K562 (cell line): ENCODE measurements around the gene DOCK6. TPM values are rescaled to one million over a fixed set of nuclear protein-coding genes. Genes with fewer than 3 reads are reported as not detected.
A peak's percentile ranks its signal among the peaks of the same experiment; 100 is the strongest.

Experiments
- ADNP ChIP-seq: fragments of 200-800 bp; sonication (Bioruptor generic); IDR thresholded peaks from 2 replicates; pipeline ENCODE4 v1.6.1; 2016; ENCODE audit warnings: missing genetic modification characterization, missing compliant biosample characterization
- CBX1 ChIP-seq: sonication (generic); IDR thresholded peaks from 2 replicates; pipeline ENCODE4 v1.6.1; 2016; ENCODE audit warnings: antibody characterized with exemption, low read depth, mild to moderate bottlenecking
- CHD4 ChIP-seq: fragments of 200-600 bp; sonication (generic); IDR thresholded peaks from 3 replicates; pipeline ENCODE4 v1.6.1; 2012; ENCODE audit warnings: low read depth, mild to moderate bottlenecking, mixed read lengths, low read length, inconsistent platforms; ENCODE audit not compliant: insufficient read depth, insufficient replicate concordance, poor library complexity, severe bottlenecking
- HDAC2 ChIP-seq: fragments of 450-650 bp; IDR thresholded peaks from 2 replicates; pipeline ENCODE4 v1.6.1; 2016; ENCODE audit warnings: mild to moderate bottlenecking
- KDM1A ChIP-seq, 2 experiments: fragments of 450-650 bp; IDR thresholded peaks; 2 replicates each; pipeline ENCODE4 v1.6.1; 2016; ENCODE audit warnings: mild to moderate bottlenecking in 2 of 2
- NCOA6 ChIP-seq: fragments of 450-650 bp; IDR thresholded peaks from 2 replicates; pipeline ENCODE4 v1.6.1; 2017; ENCODE audit warnings: mild to moderate bottlenecking
- NFIC ChIP-seq: fragments of 450-650 bp; IDR thresholded peaks from 2 replicates; pipeline ENCODE4 v1.6.1; 2017; ENCODE audit warnings: mild to moderate bottlenecking, inconsistent platforms
- NR4A1 ChIP-seq, 2 experiments: fragments of 250-450 bp in 1 of 2; fragments of 450-650 bp in 1 of 2; sonication (Bioruptor Pico) in 1 of 2; IDR thresholded peaks; 2 replicates each; pipeline versions ENCODE4 v1.4.0 to v1.6.1; 2016 to 2020; ENCODE audit warnings: mild to moderate bottlenecking in 2 of 2, missing compliant biosample characterization in 1 of 2, missing genetic modification characterization in 1 of 2, moderate library complexity in 1 of 2
- NUFIP1 ChIP-seq: fragments of 450-650 bp; IDR thresholded peaks from 2 replicates; pipeline ENCODE4 v1.6.1; 2018; ENCODE audit not compliant: partially characterized antibody
- PTBP1 ChIP-seq: fragments of 200-400 bp; formaldehyde crosslinking; IDR thresholded peaks from 2 replicates; pipeline ENCODE4 v1.6.1; 2017; ENCODE audit warnings: low read depth, low read length
- RBM25 ChIP-seq: fragments of 200-400 bp; formaldehyde crosslinking; IDR thresholded peaks from 2 replicates; pipeline ENCODE4 v1.6.1; 2018; ENCODE audit warnings: low read length, low read depth, moderate library complexity; ENCODE audit not compliant: severe bottlenecking
- RCOR1 ChIP-seq, 2 experiments: IDR thresholded peaks; 2 replicates each; pipeline ENCODE4 v1.6.1; 2012; ENCODE audit warnings: low read depth in 2 of 2, low read length in 2 of 2, borderline replicate concordance in 1 of 2, improper control_type of control experiment in 1 of 2
- SMARCA5 ChIP-seq: fragments of 450-650 bp; IDR thresholded peaks from 2 replicates; pipeline ENCODE4 v1.6.1; 2016
- ZNF12 ChIP-seq: sonication (generic); formaldehyde crosslinking; IDR thresholded peaks from 2 replicates; pipeline ENCODE4 v1.4.0; 2020; ENCODE audit warnings: mild to moderate bottlenecking, missing genetic modification reagents
- ZNF780A ChIP-seq: fragments of 250-450 bp; sonication (Bioruptor Pico); IDR thresholded peaks from 2 replicates; pipeline ENCODE4 v1.5.0; 2021; ENCODE audit warnings: mild to moderate bottlenecking
- polyA plus RNA-seq, 8 experiments: library from polyadenylated mRNA; depleted of rRNA in 4 of 8; stranded (reverse) in 5 of 8; unstranded in 3 of 8; fragments of >200 nt; fragmentation: Nextera tagmentation in 2 of 8; fragmentation: Illumina TruSeq in 1 of 8; extraction: Ambion mirVana in 2 of 8; extraction: Trizol in 1 of 8; gene quantifications; 2 replicates each; pipeline versions ENCODE4 v1.2.1 to v1.2.3, GENCODE V29; 2011 to 2014; ENCODE audit warnings: inconsistent platforms in 1 of 8, missing spikeins in 1 of 8
- total RNA-seq, 7 experiments: library from RNA; depleted of rRNA in 6 of 7; stranded (reverse); fragments of >200 nt in 6 of 7; fragmentation: Illumina TruSeq in 2 of 7; extraction: Trizol in 2 of 7; gene quantifications; 2 replicates each; pipeline versions ENCODE4 v1.2.1 to v1.2.3, GENCODE V29; 2011 to 2021; ENCODE audit warnings: low replicate concordance in 1 of 7
- TF ChIP-seq, protein P1 (sequence below): IDR thresholded peaks from 2 replicates; pipeline ENCODE4 v1.6.1; 2012; ENCODE audit warnings: low read depth, low read length, improper control_type of control experiment, borderline replicate concordance

Gene DOCK6
- total and polyA plus RNA-seq, 9 of the 15 experiments (the other 6 are each of a cell fraction or from before 2014, with no cell fraction given) = 0.35 to 19.3 (median 3.8) TPM

DNA sequence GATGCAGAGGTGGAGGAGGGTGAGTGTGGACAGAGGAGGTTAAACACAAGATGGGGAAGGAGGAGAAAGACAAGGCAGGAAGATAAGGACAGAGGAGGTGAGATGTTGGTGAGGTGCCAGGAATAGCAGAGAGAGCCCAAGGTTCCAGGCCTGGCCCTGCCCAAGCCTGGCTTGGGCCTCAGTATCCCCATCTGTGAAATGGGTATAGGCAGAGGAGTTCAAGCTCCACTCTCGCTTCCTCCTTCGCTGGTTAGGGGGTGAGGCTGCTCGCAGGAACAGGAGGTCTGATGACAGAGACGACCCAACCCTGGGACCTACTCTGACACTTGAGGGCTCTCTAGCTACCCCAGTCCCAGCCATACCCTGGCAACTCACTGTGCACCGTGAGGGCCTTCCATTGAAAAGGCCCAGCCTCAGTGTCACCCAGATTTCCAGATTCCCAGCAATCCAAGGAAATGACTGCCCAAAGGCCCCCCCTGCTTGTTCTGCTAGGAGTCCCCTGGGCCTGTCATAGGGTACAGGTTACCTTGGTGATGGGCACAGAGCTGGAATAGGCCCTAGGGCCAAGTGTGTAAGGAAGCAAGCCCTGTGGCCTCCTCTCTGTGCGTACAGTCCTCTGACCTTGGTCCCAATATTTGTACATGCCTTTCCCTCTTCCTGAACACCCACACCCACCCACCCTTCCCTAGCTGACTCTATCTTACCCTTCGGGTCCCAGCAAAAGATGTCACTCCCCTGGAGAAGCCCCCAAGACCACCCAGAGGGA, 31.5 kb downstream of the DOCK6 start (continued):
- TF ChIP-seq NUFIP1 (no peak), NFIC (0 out of 2 replicates have a peak, but pooled peaks have one; percentile 28), PTBP1 (0 out of 2 replicates have a peak, but pooled peaks have one; percentile 78), NCOA6 (no peak), ZNF12 (no peak), CHD4 (peak; percentile 74), HDAC2 (peak; percentile 73), CBX1 (0 out of 2 replicates have a peak, but pooled peaks have one; percentile 37), KDM1A (IDR thresholded peaks at IDR 0.05) (peak; percentile 74 to 81), ADNP (tag) (peak; percentile 77), RCOR1 (IDR thresholded peaks at IDR 0.05; ENCODE audit: borderline replicate concordance in 1 of 2, low read depth in 2 of 2, low read length in 2 of 2) (peak in 1 of 2 experiments; percentile 53; a peak in 2 of 4 replicates), RBM25 (peak; percentile 98), SMARCA5 (peak; percentile 93; the same call in 1 of the 2 replicates), ZNF780A (CRISPR knock-in tag) (no peak), NR4A1 (CRISPR knock-in tag; IDR thresholded peaks at IDR 0.05) (no peak), NR4A1 (tag; IDR thresholded peaks at IDR 0.05) (no peak)
- TF ChIP-seq, protein P1, sequence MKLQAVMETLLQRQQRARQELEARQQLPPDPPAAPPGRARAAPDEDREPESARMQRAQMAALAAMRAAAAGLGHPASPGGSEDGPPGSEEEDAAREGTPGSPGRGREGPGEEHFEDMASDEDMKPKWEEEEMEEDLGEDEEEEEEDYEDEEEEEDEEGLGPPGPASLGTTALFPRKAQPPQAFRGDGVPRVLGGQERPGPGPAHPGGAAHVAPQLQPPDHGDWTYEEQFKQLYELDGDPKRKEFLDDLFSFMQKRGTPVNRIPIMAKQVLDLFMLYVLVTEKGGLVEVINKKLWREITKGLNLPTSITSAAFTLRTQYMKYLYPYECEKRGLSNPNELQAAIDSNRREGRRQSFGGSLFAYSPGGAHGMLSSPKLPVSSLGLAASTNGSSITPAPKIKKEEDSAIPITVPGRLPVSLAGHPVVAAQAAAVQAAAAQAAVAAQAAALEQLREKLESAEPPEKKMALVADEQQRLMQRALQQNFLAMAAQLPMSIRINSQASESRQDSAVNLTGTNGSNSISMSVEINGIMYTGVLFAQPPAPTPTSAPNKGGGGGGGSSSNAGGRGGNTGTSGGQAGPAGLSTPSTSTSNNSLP = no peak
